Stomach (tissue), 4 donors: ENCODE data around the gene LSM14A.
"Not testable (repeated sequence)": the region's sequence is repeated elsewhere in the genome, so short reads cannot be mapped to it uniquely, and the experiment has no call there.

Experiments used
- CTCF ChIP-seq, 7 experiments: fragments of 450-650 bp in 4 of 7; fragments of 200-600 bp in 3 of 7; sonication (generic) in 3 of 7; IDR thresholded peaks; one replicate each; pipeline ENCODE4 v1.5.1; 2016 to 2019; ENCODE audit warnings: antibody characterized with exemption in 7 of 7, control low read depth in 2 of 7, mild to moderate bottlenecking in 1 of 7
- EP300 ChIP-seq: sonication (generic); formaldehyde crosslinking; IDR thresholded peaks from one replicate; pipeline ENCODE4 v1.6.1; 2017; ENCODE audit warnings: antibody characterized with exemption
- POLR2AphosphoS5 ChIP-seq, 3 donors: sonication (generic); formaldehyde crosslinking; IDR thresholded peaks; one replicate each; pipeline ENCODE4 v1.6.1; 2016; ENCODE audit warnings: antibody characterized with exemption in 3 of 3

- TF ChIP-seq EP300; CTCF (IDR thresholded peaks at IDR 0.05); POLR2AphosphoS5 (IDR thresholded peaks at IDR 0.05): not testable (repeated sequence)
These were observed 2.9 kb downstream of the LSM14A start for GRCh38 chr19:34175173-34175572.
